GM23338 (cell line): ENCODE results near the gene CUBN. TPM values are rescaled to one million over a fixed set of nuclear protein-coding genes. Genes with fewer than 3 reads are reported as not detected.

Experiments
- ATAC-seq: fragments of 200-7000 bp; cut with Tn5 transposase; 3 replicates; pipeline ENCODE4 v1.9.1; 2020
- DNase-seq: peaks from one replicate; pipeline ENCODE4 v3.0.0-alpha.2; 2015; ENCODE audit warnings: low spot score
- H2AFZ ChIP-seq: fragments of 200-600 bp; sonication (generic); 2 replicates; pipeline ENCODE4 v1.8.0; 2016; ENCODE audit warnings: antibody characterized with exemption, mild to moderate bottlenecking, moderate library complexity
- H3F3A ChIP-seq: fragments of 200-600 bp; sonication (generic); replicated peaks from 2 replicates; pipeline ENCODE4 v1.8.0; 2017; ENCODE audit warnings: antibody characterized with exemption, mixed run types, low read depth
- H3K27ac ChIP-seq: fragments of 200-600 bp; sonication (generic); 2 replicates; pipeline ENCODE4 v1.6.1; 2016; ENCODE audit warnings: low read depth
- H3K27me3 ChIP-seq: fragments of 200-600 bp; sonication (generic); 2 replicates; pipeline ENCODE4 v1.8.0; 2016; ENCODE audit warnings: mild to moderate bottlenecking, mixed run types, moderate library complexity; ENCODE audit not compliant: insufficient read depth
- H3K36me3 ChIP-seq: fragments of 200-600 bp; sonication (generic); 2 replicates; pipeline ENCODE4 v1.8.0; 2016; ENCODE audit warnings: mild to moderate bottlenecking; ENCODE audit not compliant: insufficient read depth
- H3K4me1 ChIP-seq: fragments of 200-600 bp; sonication (generic); 2 replicates; pipeline ENCODE4 v1.8.0; 2016; ENCODE audit warnings: mild to moderate bottlenecking, moderate library complexity; ENCODE audit not compliant: insufficient read depth
- H3K4me2 ChIP-seq: fragments of 200-600 bp; sonication (generic); 2 replicates; pipeline ENCODE4 v1.7.1; 2017; ENCODE audit warnings: mixed run types
- H3K4me3 ChIP-seq: fragments of 200-600 bp; sonication (generic); 2 replicates; pipeline ENCODE4 v1.6.1; 2016; ENCODE audit warnings: mixed run types
- H3K79me2 ChIP-seq: fragments of 200-600 bp; sonication (generic); replicated peaks from 2 replicates; pipeline ENCODE4 v1.8.0; 2017; ENCODE audit warnings: mild to moderate bottlenecking; ENCODE audit not compliant: insufficient read depth
- H3K9me2 ChIP-seq: fragments of 200-600 bp; sonication (generic); 2 replicates; pipeline ENCODE4 v1.8.0; 2017; ENCODE audit not compliant: insufficient read depth
- H4K20me1 ChIP-seq: fragments of 200-600 bp; sonication (generic); replicated peaks from 2 replicates; pipeline ENCODE4 v1.8.0; 2017; ENCODE audit warnings: mild to moderate bottlenecking; ENCODE audit not compliant: insufficient read depth
- H3K27ac Mint-ChIP-seq: 2 replicates; pipeline ENCODE4 v1.8.0; 2020; ENCODE audit warnings: inconsistent platforms, mild to moderate bottlenecking, moderate library complexity, mixed read lengths
- H3K27me3 Mint-ChIP-seq: 3 replicates; pipeline ENCODE4 v1.8.0; 2022; ENCODE audit warnings: low read depth, mild to moderate bottlenecking, moderate library complexity, mixed read lengths, inconsistent platforms; ENCODE audit not compliant: insufficient read depth, poor library complexity
- H3K36me3 Mint-ChIP-seq: 3 replicates; pipeline ENCODE4 v1.8.0; 2021; ENCODE audit warnings: low read depth, mild to moderate bottlenecking, inconsistent platforms, moderate library complexity, mixed read lengths
- H3K4me1 Mint-ChIP-seq: 3 replicates; pipeline ENCODE4 v1.8.0; 2020; ENCODE audit warnings: mild to moderate bottlenecking, inconsistent platforms, mixed read lengths
- H3K4me3 Mint-ChIP-seq: 3 replicates; pipeline ENCODE4 v1.8.0; 2021; ENCODE audit warnings: moderate library complexity, mild to moderate bottlenecking, inconsistent platforms, mixed read lengths
- H3K9me3 Mint-ChIP-seq: 3 replicates; pipeline ENCODE4 v1.8.0; 2020; ENCODE audit warnings: moderate library complexity, mild to moderate bottlenecking, inconsistent platforms, mixed read lengths
- CREB1 ChIP-seq: fragments of 250-450 bp; sonication (Bioruptor Pico); IDR thresholded peaks from 2 replicates; pipeline ENCODE4 v1.5.0; 2020; ENCODE audit warnings: low read depth, mild to moderate bottlenecking, moderate library complexity
- EZH2phosphoT487 ChIP-seq: fragments of 200-600 bp; sonication (generic); IDR thresholded peaks from one replicate; pipeline ENCODE4 v1.8.1; 2018; ENCODE audit warnings: antibody characterized with exemption; ENCODE audit not compliant: unreplicated experiment
- NANOG ChIP-seq: IDR thresholded peaks from 2 replicates; pipeline ENCODE4 v1.6.1; 2016; ENCODE audit warnings: antibody characterized with exemption, borderline replicate concordance
- POLR2AphosphoS5 ChIP-seq: IDR thresholded peaks from 2 replicates; pipeline ENCODE4 v1.6.1; 2016; ENCODE audit warnings: antibody characterized with exemption, low read depth
- STAT1 ChIP-seq: IDR thresholded peaks from one replicate; pipeline ENCODE4 v1.6.1; 2016; ENCODE audit warnings: antibody characterized with exemption; ENCODE audit not compliant: unreplicated experiment
- ZNF331 ChIP-seq: fragments of 250-450 bp; sonication (Bioruptor Pico); IDR thresholded peaks from 2 replicates; pipeline ENCODE4 v1.5.0; 2020; ENCODE audit warnings: low read depth, mild to moderate bottlenecking, moderate library complexity
- polyA plus RNA-seq: library from polyadenylated mRNA; unstranded; fragments of >200 nt; fragmentation: Nextera tagmentation; extraction: Ambion mirVana; gene quantifications from 2 replicates; pipeline ENCODE4 v1.2.1, GENCODE V29; 2016
- total RNA-seq: library from RNA; depleted of rRNA; stranded (reverse); fragments of >200 nt; shearing (Covaris generic); gene quantifications from 2 replicates; pipeline ENCODE4 v1.2.3, GENCODE V29; 2014
- TF ChIP-seq, protein P1 (sequence below): IDR thresholded peaks from 2 replicates; pipeline ENCODE4 v1.6.1; 2016; ENCODE audit warnings: antibody characterized with exemption
- TF ChIP-seq, protein P2 (sequence below): fragments of 250-450 bp; sonication (Bioruptor Pico); IDR thresholded peaks from 2 replicates; pipeline ENCODE4 v1.5.0; 2020; ENCODE audit warnings: mild to moderate bottlenecking, moderate library complexity
- TF ChIP-seq, protein P3 (sequence below), 2 experiments: fragments of 200-600 bp in 1 of 2; sonication (generic) in 1 of 2; conservative IDR thresholded peaks; 2 replicates each; pipeline versions ENCODE4 v1.5.1 to v1.6.1; 2016 to 2017; ENCODE audit warnings: antibody characterized with exemption in 2 of 2, low read depth in 2 of 2, mild to moderate bottlenecking in 2 of 2, moderate library complexity in 1 of 2
- TF ChIP-seq, protein P4 (sequence below): IDR thresholded peaks from one replicate; pipeline ENCODE4 v1.6.1; 2018; ENCODE audit warnings: antibody characterized with exemption; ENCODE audit not compliant: unreplicated experiment

The CUBN gene
- total and polyA plus RNA-seq, 2 experiments from 2014 or later, result 0.06 to 1.8 TPM

DNA sequence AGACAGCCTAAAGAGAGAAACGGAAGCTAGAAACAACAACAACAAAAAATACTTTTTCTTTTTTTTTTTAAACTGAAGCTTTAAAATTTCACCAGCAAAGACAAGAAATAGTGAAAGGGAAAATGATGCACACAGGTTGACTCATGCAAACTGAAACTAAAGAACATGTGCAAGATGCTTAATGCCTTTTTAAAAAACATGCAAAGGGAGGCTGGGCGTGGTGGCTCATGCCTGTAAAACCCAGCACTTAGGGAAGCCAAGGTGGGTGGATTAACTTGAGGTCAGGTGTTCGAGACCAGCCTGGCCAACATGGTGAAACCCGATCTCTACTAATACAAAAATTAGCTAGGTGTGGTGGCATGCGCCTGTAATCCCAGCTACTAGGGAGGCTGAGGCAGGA, 15.1 kb upstream of the CUBN start:
- TF ChIP-seq, protein P1, sequence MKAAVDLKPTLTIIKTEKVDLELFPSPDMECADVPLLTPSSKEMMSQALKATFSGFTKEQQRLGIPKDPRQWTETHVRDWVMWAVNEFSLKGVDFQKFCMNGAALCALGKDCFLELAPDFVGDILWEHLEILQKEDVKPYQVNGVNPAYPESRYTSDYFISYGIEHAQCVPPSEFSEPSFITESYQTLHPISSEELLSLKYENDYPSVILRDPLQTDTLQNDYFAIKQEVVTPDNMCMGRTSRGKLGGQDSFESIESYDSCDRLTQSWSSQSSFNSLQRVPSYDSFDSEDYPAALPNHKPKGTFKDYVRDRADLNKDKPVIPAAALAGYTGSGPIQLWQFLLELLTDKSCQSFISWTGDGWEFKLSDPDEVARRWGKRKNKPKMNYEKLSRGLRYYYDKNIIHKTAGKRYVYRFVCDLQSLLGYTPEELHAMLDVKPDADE, result no peak
- TF ChIP-seq ZNF331 (CRISPR knock-in tag), result no peak
- Histone ChIP-seq H2AFZ (no peak overlapping the region), H4K20me1 (no peaks in the 10 kb centered on the region), H3K36me3 (no peaks in the 10 kb centered on the region), H3K79me2 (no peaks in the 10 kb centered on the region), H3F3A (no peaks in the 10 kb centered on the region), H3K9me2 (no peaks in the 10 kb centered on the region), H3K4me2 (no peak overlapping the region), H3K27ac (no peak overlapping the region), H3K27me3 (no peaks in the 10 kb centered on the region), H3K4me1 (no peaks in the 10 kb centered on the region), H3K4me3 (no peak overlapping the region)
- H3K27me3 Mint-ChIP-seq, result no peaks in the 10 kb centered on the region
- H3K4me3 Mint-ChIP-seq, result no peak overlapping the region
- no peak for DNase-seq
- H3K27ac Mint-ChIP-seq, result no peak overlapping the region
- no peaks in the 10 kb centered on the region for H3K36me3 Mint-ChIP-seq
- ATAC-seq, result no peak
- H3K9me3 Mint-ChIP-seq, result no peaks in the 10 kb centered on the region
- H3K4me1 Mint-ChIP-seq, result peaks cover 6% of the 10 kb centered on the region; the same call in 2 of the 3 replicates

DNA sequence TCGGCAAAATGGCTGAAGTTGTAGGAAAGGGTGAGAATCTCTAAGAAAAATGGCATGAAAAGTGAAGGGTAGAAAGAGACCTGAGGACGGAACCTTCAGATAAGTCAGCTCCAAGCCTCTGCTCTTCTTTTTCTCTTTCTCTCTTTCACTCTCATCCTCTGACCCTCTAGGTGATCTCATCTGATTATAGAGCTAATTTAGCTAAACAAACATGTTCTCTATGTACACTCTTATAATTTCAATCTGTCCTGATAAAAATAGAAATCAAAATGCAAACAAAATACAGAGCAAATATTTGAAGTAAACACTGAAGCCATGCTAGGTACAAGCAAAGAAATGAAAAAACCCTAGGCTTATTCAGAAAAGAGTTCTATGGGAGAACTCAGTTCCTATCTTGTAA, 14.4 kb upstream of the CUBN start:
- Histone ChIP-seq H3K9me2 (no peaks in the 10 kb centered on the region), H3K27me3 (no peaks in the 10 kb centered on the region), H3K4me2 (no peak overlapping the region), H3F3A (no peaks in the 10 kb centered on the region), H3K27ac (no peak overlapping the region), H3K36me3 (no peaks in the 10 kb centered on the region), H4K20me1 (no peaks in the 10 kb centered on the region), H3K79me2 (no peaks in the 10 kb centered on the region), H3K4me1 (0 out of 2 replicates have a peak, but pooled peaks cover 2% of the 10 kb centered on the region), H3K4me3 (no peak overlapping the region), H2AFZ (no peak overlapping the region)
- H3K27ac Mint-ChIP-seq, result no peak overlapping the region
- H3K9me3 Mint-ChIP-seq, result no peaks in the 10 kb centered on the region
- DNase-seq (no peak), ATAC-seq (no peak)
- no peaks in the 10 kb centered on the region for H3K36me3 Mint-ChIP-seq
- no peaks in the 10 kb centered on the region for H3K27me3 Mint-ChIP-seq
- H3K4me1 Mint-ChIP-seq, result peaks cover 11% of the 10 kb centered on the region
- H3K4me3 Mint-ChIP-seq, result no peak overlapping the region
- TF ChIP-seq, protein P2, sequence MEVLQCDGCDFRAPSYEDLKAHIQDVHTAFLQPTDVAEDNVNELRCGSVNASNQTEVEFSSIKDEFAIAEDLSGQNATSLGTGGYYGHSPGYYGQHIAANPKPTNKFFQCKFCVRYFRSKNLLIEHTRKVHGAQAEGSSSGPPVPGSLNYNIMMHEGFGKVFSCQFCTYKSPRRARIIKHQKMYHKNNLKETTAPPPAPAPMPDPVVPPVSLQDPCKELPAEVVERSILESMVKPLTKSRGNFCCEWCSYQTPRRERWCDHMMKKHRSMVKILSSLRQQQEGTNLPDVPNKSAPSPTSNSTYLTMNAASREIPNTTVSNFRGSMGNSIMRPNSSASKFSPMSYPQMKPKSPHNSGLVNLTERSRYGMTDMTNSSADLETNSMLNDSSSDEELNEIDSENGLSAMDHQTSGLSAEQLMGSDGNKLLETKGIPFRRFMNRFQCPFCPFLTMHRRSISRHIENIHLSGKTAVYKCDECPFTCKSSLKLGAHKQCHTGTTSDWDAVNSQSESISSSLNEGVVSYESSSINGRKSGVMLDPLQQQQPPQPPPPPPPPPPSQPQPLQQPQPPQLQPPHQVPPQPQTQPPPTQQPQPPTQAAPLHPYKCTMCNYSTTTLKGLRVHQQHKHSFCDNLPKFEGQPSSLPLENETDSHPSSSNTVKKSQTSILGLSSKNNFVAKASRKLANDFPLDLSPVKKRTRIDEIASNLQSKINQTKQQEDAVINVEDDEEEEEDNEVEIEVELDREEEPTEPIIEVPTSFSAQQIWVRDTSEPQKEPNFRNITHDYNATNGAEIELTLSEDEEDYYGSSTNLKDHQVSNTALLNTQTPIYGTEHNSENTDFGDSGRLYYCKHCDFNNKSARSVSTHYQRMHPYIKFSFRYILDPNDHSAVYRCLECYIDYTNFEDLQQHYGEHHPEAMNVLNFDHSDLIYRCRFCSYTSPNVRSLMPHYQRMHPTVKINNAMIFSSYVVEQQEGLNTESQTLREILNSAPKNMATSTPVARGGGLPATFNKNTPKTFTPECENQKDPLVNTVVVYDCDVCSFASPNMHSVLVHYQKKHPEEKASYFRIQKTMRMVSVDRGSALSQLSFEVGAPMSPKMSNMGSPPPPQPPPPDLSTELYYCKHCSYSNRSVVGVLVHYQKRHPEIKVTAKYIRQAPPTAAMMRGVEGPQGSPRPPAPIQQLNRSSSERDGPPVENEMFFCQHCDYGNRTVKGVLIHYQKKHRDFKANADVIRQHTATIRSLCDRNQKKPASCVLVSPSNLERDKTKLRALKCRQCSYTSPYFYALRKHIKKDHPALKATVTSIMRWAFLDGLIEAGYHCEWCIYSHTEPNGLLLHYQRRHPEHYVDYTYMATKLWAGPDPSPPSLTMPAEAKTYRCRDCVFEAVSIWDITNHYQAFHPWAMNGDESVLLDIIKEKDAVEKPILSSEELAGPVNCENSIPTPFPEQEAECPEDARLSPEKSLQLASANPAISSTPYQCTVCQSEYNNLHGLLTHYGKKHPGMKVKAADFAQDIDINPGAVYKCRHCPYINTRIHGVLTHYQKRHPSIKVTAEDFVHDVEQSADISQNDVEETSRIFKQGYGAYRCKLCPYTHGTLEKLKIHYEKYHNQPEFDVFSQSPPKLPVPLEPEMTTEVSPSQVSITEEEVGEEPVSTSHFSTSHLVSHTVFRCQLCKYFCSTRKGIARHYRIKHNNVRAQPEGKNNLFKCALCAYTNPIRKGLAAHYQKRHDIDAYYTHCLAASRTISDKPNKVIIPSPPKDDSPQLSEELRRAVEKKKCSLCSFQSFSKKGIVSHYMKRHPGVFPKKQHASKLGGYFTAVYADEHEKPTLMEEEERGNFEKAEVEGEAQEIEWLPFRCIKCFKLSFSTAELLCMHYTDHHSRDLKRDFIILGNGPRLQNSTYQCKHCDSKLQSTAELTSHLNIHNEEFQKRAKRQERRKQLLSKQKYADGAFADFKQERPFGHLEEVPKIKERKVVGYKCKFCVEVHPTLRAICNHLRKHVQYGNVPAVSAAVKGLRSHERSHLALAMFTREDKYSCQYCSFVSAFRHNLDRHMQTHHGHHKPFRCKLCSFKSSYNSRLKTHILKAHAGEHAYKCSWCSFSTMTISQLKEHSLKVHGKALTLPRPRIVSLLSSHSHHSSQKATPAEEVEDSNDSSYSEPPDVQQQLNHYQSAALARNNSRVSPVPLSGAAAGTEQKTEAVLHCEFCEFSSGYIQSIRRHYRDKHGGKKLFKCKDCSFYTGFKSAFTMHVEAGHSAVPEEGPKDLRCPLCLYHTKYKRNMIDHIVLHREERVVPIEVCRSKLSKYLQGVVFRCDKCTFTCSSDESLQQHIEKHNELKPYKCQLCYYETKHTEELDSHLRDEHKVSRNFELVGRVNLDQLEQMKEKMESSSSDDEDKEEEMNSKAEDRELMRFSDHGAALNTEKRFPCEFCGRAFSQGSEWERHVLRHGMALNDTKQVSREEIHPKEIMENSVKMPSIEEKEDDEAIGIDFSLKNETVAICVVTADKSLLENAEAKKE (CRISPR knock-in tag), result no peak
- TF ChIP-seq, protein P3, sequence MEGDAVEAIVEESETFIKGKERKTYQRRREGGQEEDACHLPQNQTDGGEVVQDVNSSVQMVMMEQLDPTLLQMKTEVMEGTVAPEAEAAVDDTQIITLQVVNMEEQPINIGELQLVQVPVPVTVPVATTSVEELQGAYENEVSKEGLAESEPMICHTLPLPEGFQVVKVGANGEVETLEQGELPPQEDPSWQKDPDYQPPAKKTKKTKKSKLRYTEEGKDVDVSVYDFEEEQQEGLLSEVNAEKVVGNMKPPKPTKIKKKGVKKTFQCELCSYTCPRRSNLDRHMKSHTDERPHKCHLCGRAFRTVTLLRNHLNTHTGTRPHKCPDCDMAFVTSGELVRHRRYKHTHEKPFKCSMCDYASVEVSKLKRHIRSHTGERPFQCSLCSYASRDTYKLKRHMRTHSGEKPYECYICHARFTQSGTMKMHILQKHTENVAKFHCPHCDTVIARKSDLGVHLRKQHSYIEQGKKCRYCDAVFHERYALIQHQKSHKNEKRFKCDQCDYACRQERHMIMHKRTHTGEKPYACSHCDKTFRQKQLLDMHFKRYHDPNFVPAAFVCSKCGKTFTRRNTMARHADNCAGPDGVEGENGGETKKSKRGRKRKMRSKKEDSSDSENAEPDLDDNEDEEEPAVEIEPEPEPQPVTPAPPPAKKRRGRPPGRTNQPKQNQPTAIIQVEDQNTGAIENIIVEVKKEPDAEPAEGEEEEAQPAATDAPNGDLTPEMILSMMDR (conservative IDR thresholded peaks at IDR 0.05; ENCODE audit: low read depth in 2 of 2), result no peak
- TF ChIP-seq NANOG (no peak), STAT1 (no peak), CREB1 (no peak), ZNF331 (CRISPR knock-in tag) (no peak), POLR2AphosphoS5 (no peak), EZH2phosphoT487 (no peak)
- TF ChIP-seq, protein P4, sequence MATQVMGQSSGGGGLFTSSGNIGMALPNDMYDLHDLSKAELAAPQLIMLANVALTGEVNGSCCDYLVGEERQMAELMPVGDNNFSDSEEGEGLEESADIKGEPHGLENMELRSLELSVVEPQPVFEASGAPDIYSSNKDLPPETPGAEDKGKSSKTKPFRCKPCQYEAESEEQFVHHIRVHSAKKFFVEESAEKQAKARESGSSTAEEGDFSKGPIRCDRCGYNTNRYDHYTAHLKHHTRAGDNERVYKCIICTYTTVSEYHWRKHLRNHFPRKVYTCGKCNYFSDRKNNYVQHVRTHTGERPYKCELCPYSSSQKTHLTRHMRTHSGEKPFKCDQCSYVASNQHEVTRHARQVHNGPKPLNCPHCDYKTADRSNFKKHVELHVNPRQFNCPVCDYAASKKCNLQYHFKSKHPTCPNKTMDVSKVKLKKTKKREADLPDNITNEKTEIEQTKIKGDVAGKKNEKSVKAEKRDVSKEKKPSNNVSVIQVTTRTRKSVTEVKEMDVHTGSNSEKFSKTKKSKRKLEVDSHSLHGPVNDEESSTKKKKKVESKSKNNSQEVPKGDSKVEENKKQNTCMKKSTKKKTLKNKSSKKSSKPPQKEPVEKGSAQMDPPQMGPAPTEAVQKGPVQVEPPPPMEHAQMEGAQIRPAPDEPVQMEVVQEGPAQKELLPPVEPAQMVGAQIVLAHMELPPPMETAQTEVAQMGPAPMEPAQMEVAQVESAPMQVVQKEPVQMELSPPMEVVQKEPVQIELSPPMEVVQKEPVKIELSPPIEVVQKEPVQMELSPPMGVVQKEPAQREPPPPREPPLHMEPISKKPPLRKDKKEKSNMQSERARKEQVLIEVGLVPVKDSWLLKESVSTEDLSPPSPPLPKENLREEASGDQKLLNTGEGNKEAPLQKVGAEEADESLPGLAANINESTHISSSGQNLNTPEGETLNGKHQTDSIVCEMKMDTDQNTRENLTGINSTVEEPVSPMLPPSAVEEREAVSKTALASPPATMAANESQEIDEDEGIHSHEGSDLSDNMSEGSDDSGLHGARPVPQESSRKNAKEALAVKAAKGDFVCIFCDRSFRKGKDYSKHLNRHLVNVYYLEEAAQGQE, result no peak
